Measurements from ENCODE around the gene HASPIN.
"Not testable (repeated sequence)": the region's sequence is repeated elsewhere in the genome, so short reads cannot be mapped to it uniquely, and the experiment has no call there.

The HASPIN gene

DNA sequence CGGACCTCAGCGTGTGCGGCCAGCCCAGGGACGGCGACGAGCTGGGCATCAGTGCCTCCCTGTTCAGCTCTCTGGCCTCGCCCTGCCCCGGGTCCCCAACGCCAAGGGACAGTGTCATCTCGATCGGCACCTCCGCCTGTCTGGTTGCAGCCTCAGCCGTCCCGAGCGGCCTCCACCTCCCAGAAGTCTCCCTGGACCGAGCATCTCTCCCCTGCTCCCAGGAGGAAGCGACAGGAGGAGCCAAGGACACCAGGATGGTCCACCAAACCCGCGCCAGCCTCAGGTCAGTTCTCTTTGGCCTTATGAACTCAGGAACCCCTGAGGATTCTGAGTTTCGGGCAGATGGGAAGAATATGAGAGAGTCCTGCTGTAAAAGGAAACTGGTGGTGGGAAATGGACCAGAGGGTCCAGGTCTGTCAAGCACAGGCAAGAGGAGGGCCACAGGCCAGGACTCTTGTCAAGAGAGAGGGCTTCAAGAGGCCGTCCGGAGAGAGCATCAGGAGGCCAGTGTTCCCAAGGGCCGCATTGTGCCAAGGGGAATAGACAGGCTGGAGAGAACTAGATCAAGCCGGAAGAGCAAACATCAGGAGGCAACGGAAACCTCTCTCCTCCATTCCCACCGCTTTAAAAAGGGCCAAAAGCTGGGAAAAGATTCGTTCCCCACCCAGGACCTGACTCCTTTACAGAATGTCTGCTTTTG lies 825 bp downstream of the HASPIN start:
- H3K4me1 ChIP-seq (ENCODE audit: insufficient read depth, low read length): peaks cover 7% of the 10 kb centered on the region
- peak overlapping the region; percentile 23 for H3K27ac ChIP-seq (ENCODE audit: low read length)

DNA sequence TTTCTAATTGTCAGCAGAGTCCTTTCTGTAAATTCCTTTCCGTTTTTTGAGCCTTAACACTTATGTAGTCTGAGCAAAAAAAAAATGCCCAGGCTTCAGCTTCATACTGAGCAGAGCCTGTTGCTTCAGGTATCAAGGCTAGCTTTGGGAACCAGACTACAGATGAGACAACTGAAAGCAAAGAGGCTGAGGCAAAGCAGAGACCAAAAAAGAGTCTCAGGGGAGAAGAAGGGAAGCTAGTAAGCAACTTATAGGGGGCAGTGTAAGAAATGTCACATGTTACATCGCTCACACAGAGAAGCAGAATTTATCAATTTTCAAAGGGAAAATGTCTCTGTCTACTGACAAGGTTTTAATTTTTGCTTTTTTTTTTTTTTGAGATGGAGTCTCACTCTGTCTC lies 3.3 kb downstream of the HASPIN start:
- H3K27me3 ChIP-seq (ENCODE audit: insufficient read depth, low read length): no peaks in the 10 kb centered on the region
- no peak overlapping the region for H3K9ac ChIP-seq (ENCODE audit: low read depth, low read length)
- peaks cover 13% of the 10 kb centered on the region for H3K4me1 ChIP-seq (ENCODE audit: insufficient read depth, low read length)
- no peaks in the 10 kb centered on the region for H3K9me3 ChIP-seq (ENCODE audit: insufficient read depth, low read depth, low read length)
- no peak overlapping the region for H3K27ac ChIP-seq (ENCODE audit: low read length)
- H3K4me3 ChIP-seq (ENCODE audit: low read length): no peak overlapping the region
- H3K36me3 ChIP-seq (ENCODE audit: insufficient read depth, low read depth, low read length): peaks cover 34% of the 10 kb centered on the region

More for the DNA sequence above, 825 bp downstream of the HASPIN start:
- peaks cover 42% of the 10 kb centered on the region for H3K36me3 ChIP-seq (ENCODE audit: insufficient read depth, low read depth, low read length)
- H3K9ac ChIP-seq (ENCODE audit: low read depth, low read length): peak overlapping the region; percentile 91
- no peaks in the 10 kb centered on the region for H3K27me3 ChIP-seq (ENCODE audit: insufficient read depth, low read length)
- H3K4me3 ChIP-seq (ENCODE audit: low read length): peak overlapping the region; percentile 96
- H3K9me3 ChIP-seq (ENCODE audit: insufficient read depth, low read depth, low read length): no peaks in the 10 kb centered on the region

DNA sequence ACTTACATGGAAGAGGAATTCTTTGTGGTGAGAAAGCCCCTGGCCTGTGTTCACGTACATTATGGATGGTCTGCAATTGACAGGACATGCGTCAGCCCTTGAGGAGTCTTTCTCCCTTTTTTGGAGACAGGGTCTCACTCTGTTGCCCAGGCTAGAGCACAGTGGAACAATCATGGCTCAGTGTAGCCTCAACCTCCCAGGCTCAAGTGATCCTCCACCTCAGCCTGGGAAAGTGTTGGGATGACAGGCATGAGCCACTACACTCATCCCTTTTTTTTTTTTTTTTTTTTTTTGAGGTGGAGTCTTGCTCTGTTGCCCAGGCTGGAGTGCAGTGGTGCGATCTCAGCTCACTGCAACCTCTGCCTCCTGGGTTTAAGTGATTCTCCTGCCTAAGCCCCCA lies 4.4 kb downstream of the HASPIN start:
- H3K9ac ChIP-seq (ENCODE audit: low read depth, low read length); H3K27me3 ChIP-seq (ENCODE audit: insufficient read depth, low read length); H3K4me3 ChIP-seq (ENCODE audit: low read length); H3K27ac ChIP-seq (ENCODE audit: low read length); H3K9me3 ChIP-seq (ENCODE audit: insufficient read depth, low read depth, low read length): not testable (repeated sequence)
- Histone ChIP-seq H3K4me1 (ENCODE audit: insufficient read depth, low read length) (peaks cover 13% of the 10 kb centered on the region), H3K36me3 (ENCODE audit: insufficient read depth, low read depth, low read length) (peaks cover 34% of the 10 kb centered on the region)

DNA sequence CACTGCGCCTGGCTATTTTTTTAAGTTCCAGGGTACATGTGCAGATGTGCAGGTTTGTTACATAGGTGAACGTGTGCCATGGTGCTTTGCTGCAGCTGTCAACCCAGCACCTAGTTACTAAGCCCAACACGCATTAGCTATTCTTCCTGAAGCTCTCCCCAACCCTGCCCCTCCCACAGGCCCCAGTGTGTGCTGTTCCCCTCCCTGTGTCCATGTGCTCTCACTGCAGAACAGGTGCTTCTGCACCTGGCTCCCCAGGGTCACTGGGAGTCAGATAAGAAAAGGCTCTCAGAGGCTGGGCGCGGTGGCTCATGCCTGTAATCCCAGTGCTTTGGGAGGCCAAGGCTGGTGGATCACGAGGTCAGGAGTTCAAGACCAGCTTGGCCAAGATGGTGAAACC lies 6.2 kb downstream of the HASPIN start:
- peaks cover 9% of the 10 kb centered on the region for H3K4me1 ChIP-seq (ENCODE audit: insufficient read depth, low read length)
- no peaks in the 10 kb centered on the region for H3K9me3 ChIP-seq (ENCODE audit: insufficient read depth, low read depth, low read length)
- peaks cover 34% of the 10 kb centered on the region for H3K36me3 ChIP-seq (ENCODE audit: insufficient read depth, low read depth, low read length)
- no peaks in the 10 kb centered on the region for H3K27me3 ChIP-seq (ENCODE audit: insufficient read depth, low read length)
- no peak overlapping the region for H3K9ac ChIP-seq (ENCODE audit: low read depth, low read length)
- no peak overlapping the region for H3K27ac ChIP-seq (ENCODE audit: low read length)
- H3K4me3 ChIP-seq (ENCODE audit: low read length): no peak overlapping the region

DNA sequence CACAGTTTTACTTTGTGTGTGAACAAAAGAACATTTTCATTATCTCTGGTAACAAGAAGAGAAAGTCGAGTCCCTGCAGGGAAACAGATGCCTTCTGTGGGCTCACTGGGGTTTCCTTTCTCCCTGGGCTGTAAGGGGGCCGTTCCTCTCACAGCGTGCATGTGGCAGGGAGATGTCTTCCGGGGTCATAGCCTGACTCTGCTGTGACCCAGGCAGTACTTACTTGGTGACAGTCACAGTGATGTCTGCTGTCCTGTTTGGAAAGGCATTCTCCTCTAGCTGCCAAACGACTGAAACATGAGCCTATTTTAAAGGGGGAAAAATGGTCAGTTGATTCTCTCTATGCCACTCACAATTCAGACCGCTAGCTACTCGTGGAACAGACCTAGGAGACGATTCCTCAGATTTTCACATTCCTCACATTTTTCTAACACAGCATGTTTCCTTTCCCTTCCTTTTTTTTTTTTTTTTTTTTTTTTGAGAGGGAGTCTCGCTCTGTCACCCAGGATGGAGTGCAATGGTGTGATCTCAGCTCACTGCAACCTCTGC lies 7.3 kb downstream of the HASPIN start:
- 0 out of 2 replicates have a peak overlapping the region, but pooled peaks have one; percentile 46 for H3K9ac ChIP-seq (ENCODE audit: low read depth, low read length)
- no peaks in the 10 kb centered on the region for H3K27me3 ChIP-seq (ENCODE audit: insufficient read depth, low read length)
- no peaks in the 10 kb centered on the region for H3K9me3 ChIP-seq (ENCODE audit: insufficient read depth, low read depth, low read length)
- no peak overlapping the region for H3K4me3 ChIP-seq (ENCODE audit: low read length)
- H3K4me1 ChIP-seq (ENCODE audit: insufficient read depth, low read length): peaks cover 6% of the 10 kb centered on the region
- peaks cover 25% of the 10 kb centered on the region for H3K36me3 ChIP-seq (ENCODE audit: insufficient read depth, low read depth, low read length)
- H3K27ac ChIP-seq (ENCODE audit: low read length): no peak overlapping the region

DNA sequence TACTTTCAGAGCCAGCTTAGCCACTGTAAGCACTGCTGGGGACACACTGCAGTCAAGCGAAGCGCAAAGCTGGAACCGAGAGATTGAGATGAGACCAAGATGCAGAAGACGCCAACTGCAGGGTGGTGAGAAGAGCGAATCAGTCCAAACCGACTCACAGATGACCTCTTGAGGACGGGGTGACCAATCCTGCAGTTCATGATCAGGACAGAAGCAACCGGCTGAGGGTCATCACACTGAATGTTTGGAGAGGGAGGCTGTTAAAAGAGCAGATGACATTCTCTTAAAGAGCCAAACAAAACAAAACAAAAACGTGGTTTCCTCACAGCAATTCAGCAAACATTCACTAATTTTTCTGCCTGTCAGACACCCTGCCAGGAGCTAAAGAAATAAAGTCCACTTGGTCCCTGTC lies 8.5 kb downstream of the HASPIN start:
- Histone ChIP-seq H3K9ac (ENCODE audit: low read depth, low read length) (no peak overlapping the region), H3K27ac (ENCODE audit: low read length) (no peak overlapping the region), H3K27me3 (ENCODE audit: insufficient read depth, low read length) (no peaks in the 10 kb centered on the region), H3K9me3 (ENCODE audit: insufficient read depth, low read depth, low read length) (no peaks in the 10 kb centered on the region), H3K4me3 (ENCODE audit: low read length) (no peak overlapping the region), H3K4me1 (ENCODE audit: insufficient read depth, low read length) (peaks cover 6% of the 10 kb centered on the region), H3K36me3 (ENCODE audit: insufficient read depth, low read depth, low read length) (peaks cover 14% of the 10 kb centered on the region; the same call in 1 of the 2 replicates)

DNA sequence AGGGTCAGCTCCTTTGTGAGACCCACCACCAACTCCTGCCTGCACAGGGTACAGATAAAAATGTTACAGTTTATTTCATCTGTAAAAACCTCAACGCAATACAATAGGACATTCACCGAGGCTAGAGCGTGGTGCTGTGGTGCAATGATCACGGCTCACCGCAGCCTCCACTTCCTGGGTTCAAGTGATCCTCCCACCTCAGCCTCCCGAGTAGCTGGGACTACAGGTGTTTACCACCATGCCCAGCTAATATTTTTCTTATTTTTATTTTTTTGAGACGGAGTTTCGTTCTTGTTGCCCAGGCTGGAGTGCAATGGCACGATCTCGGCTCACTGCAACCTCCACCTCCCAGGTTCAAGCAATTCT lies 11.2 kb downstream of the HASPIN start:
- not testable (repeated sequence) for H3K4me3 ChIP-seq (ENCODE audit: low read length); H3K9ac ChIP-seq (ENCODE audit: low read depth, low read length); H3K9me3 ChIP-seq (ENCODE audit: insufficient read depth, low read depth, low read length); H3K27me3 ChIP-seq (ENCODE audit: insufficient read depth, low read length); H3K36me3 ChIP-seq (ENCODE audit: insufficient read depth, low read depth, low read length); H3K27ac ChIP-seq (ENCODE audit: low read length)
- H3K4me1 ChIP-seq (ENCODE audit: insufficient read depth, low read length): peaks cover 11% of the 10 kb centered on the region

DNA sequence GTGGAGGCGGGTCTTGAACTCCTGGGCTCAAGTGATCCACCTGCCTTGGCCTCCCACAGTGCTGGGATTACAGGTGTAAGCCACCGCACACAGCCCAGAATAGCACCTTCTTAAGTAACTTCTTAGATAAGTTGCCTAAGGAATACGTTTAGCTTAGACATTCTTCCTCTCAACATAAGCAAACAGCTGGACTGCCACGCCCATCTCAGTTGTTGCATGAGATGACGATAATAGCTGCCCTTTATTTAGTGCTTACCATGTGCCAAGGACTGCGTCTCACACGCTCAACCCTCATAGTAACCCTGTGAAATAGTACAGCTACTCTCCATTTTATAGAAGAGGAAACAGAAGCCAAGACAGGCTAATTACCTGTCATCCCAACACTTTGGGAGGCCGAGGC lies 11.8 kb downstream of the HASPIN start:
- Histone ChIP-seq H3K4me3 (ENCODE audit: low read length) (no peak overlapping the region), H3K4me1 (ENCODE audit: insufficient read depth, low read length) (peaks cover 9% of the 10 kb centered on the region), H3K9ac (ENCODE audit: low read depth, low read length) (no peak overlapping the region), H3K27me3 (ENCODE audit: insufficient read depth, low read length) (no peaks in the 10 kb centered on the region), H3K36me3 (ENCODE audit: insufficient read depth, low read depth, low read length) (no peaks in the 10 kb centered on the region), H3K27ac (ENCODE audit: low read length) (no peak overlapping the region), H3K9me3 (ENCODE audit: insufficient read depth, low read depth, low read length) (no peaks in the 10 kb centered on the region)

DNA sequence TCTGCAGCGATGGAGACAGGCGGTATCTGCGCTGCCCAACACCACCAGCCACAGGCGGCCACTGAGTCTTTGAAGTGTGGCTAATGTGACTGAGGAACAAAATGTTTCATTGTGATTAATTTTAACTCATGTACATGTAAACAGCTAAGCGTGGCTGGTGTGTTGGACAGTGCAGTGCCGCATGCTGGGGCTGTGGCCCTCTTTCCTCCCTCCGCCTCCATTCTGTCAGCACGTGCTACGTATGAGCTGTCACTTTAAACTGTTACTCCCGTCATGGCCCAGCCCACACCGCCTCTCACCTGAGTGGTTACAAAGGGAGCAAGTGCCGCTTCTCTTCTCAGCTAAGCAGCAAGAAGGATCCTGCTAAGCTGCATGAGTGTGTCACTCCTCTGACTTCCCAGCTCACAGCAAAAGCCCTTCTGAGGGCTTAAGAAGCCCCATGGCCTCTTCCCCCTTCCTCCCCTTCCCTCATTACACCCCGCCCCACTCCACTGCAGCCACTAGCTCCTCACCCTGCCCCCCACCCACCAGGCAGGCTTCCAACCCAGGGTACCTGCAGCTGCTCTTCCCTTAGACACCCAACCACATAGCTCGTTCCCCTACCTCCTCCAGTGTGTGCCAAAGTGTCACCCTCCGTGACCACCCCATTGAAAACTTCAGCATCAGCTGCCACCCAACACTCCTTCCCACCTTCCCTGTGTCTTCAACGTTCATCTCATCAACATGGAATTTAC lies 15.0 kb downstream of the HASPIN start:
- Histone ChIP-seq H3K4me3 (ENCODE audit: low read length) (no peak overlapping the region), H3K9me3 (ENCODE audit: insufficient read depth, low read depth, low read length) (no peaks in the 10 kb centered on the region), H3K9ac (ENCODE audit: low read depth, low read length) (no peak overlapping the region), H3K27ac (ENCODE audit: low read length) (no peak overlapping the region), H3K4me1 (ENCODE audit: insufficient read depth, low read length) (peaks cover 5% of the 10 kb centered on the region; the same call in 1 of the 2 replicates), H3K27me3 (ENCODE audit: insufficient read depth, low read length) (no peaks in the 10 kb centered on the region), H3K36me3 (ENCODE audit: insufficient read depth, low read depth, low read length) (no peaks in the 10 kb centered on the region)

DNA sequence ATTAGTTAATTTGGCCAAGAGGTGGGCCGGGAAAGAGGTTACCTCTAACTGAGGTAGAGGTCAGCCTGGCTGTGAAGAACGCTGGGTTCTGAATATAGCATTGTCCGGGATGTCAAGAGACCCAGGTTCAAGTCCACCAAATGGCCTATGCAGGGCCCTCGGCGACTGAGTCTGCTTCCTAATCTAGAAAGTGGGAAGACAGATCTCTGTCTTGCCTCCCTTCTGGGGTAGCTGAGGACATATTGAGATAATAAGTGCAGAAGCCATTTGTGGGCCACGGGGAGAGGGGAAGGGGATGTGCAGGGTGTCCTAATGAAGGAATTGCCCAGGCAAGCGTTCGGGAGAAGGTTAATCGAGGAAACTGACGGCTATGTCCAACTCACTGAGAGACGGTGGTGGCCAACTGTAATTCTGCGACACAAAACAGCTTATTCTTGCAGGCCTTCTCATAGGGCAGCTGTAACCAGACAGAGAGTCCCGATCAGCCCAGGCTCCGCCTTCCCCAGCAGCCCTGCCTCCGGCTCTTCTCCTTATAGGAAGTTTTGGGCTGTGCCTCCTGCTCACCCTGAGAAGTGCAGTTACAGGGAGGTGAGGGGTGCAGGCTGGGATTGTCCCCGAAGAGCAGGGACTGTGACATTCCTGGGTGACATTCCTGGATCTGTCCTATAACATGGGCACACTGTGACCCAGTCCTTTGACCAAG lies 15.9 kb downstream of the HASPIN start:
- Histone ChIP-seq H3K27me3 (ENCODE audit: insufficient read depth, low read length) (no peaks in the 10 kb centered on the region), H3K4me1 (ENCODE audit: insufficient read depth, low read length) (peaks cover 5% of the 10 kb centered on the region; the same call in 1 of the 2 replicates), H3K9ac (ENCODE audit: low read depth, low read length) (no peak overlapping the region), H3K36me3 (ENCODE audit: insufficient read depth, low read depth, low read length) (no peaks in the 10 kb centered on the region), H3K27ac (ENCODE audit: low read length) (no peak overlapping the region), H3K4me3 (ENCODE audit: low read length) (no peak overlapping the region), H3K9me3 (ENCODE audit: insufficient read depth, low read depth, low read length) (no peaks in the 10 kb centered on the region)

DNA sequence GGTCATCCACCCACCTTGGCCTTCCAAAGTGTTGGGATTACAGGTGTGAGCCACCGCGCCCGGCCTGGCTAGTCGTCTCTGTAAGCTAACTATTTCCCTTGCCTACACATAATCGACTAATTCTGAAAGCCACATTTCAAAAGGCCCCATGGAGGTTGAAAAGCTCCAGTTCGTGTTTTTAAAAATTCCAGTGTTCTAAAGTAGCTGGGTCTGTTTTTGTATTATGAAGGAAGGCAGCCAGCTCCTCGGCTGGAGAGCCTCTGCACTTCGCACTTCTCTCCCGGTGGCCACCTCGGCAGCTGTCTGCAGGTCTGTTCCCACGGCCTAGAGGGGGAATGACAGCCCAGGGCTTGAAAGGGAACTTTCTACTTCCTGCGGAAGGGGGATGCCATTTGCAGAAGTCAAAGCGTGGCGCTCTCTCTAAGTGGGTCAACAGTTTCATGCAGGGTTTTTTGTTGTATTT lies 16.9 kb downstream of the HASPIN start:
- Histone ChIP-seq H3K36me3 (ENCODE audit: insufficient read depth, low read depth, low read length) (no peaks in the 10 kb centered on the region), H3K9ac (ENCODE audit: low read depth, low read length) (no peak overlapping the region), H3K9me3 (ENCODE audit: insufficient read depth, low read depth, low read length) (no peaks in the 10 kb centered on the region), H3K27me3 (ENCODE audit: insufficient read depth, low read length) (no peaks in the 10 kb centered on the region), H3K4me1 (ENCODE audit: insufficient read depth, low read length) (peaks cover 5% of the 10 kb centered on the region; the same call in 1 of the 2 replicates), H3K4me3 (ENCODE audit: low read length) (no peak overlapping the region), H3K27ac (ENCODE audit: low read length) (no peak overlapping the region)
